H9 (cell line): ENCODE measurements around the gene COL11A1. TPM values are rescaled to one million over a fixed set of nuclear protein-coding genes. Genes with fewer than 3 reads are reported as not detected.

Source experiments
- DNase-seq: peaks from one replicate; pipeline ENCODE4 v3.0.0-alpha.2; 2017
- H2AFZ ChIP-seq: one replicate; pipeline ENCODE4 v1.6.1; 2013; ENCODE audit warnings: mild to moderate bottlenecking, low read length, control low read depth, moderate library complexity
- H2AK5ac ChIP-seq: 2 replicates; pipeline ENCODE4 v1.6.1; 2013; ENCODE audit warnings: low read length, control low read depth, mixed read lengths; ENCODE audit not compliant: insufficient read length
- H2BK120ac ChIP-seq: one replicate; pipeline ENCODE4 v1.6.1; 2013; ENCODE audit warnings: low read depth, mild to moderate bottlenecking, low read length, control low read depth, inconsistent platforms; ENCODE audit not compliant: poor library complexity, severe bottlenecking
- H2BK12ac ChIP-seq: 2 replicates; pipeline ENCODE4 v1.6.1; 2013; ENCODE audit warnings: low read length, control low read depth, mixed read lengths, low read depth; ENCODE audit not compliant: insufficient read length
- H2BK15ac ChIP-seq: 2 replicates; pipeline ENCODE4 v1.6.1; 2013; ENCODE audit warnings: low read depth, low read length, control low read depth
- H2BK20ac ChIP-seq: one replicate; pipeline ENCODE4 v1.6.1; 2013; ENCODE audit warnings: low read depth, mild to moderate bottlenecking, low read length, control low read depth, inconsistent platforms; ENCODE audit not compliant: poor library complexity, severe bottlenecking
- H2BK5ac ChIP-seq: 2 replicates; pipeline ENCODE4 v1.6.1; 2013; ENCODE audit warnings: low read length, control low read depth, mixed read lengths; ENCODE audit not compliant: insufficient read length
- H3K14ac ChIP-seq: 2 replicates; pipeline ENCODE4 v1.6.1; 2013; ENCODE audit warnings: low read length, control low read depth; ENCODE audit not compliant: insufficient read depth
- H3K18ac ChIP-seq: 2 replicates; pipeline ENCODE4 v1.6.1; 2013; ENCODE audit warnings: low read depth, mild to moderate bottlenecking, mixed read lengths, low read length, control low read depth; ENCODE audit not compliant: insufficient read length
- H3K23ac ChIP-seq: 2 replicates; pipeline ENCODE4 v1.6.1; 2013; ENCODE audit warnings: low read length, control low read depth, mixed read lengths, low read depth; ENCODE audit not compliant: insufficient read length
- H3K23me2 ChIP-seq: 2 replicates; pipeline ENCODE4 v1.6.1; 2013; ENCODE audit warnings: low read depth, mild to moderate bottlenecking, mixed read lengths, low read length, control low read depth; ENCODE audit not compliant: insufficient read length, poor library complexity, severe bottlenecking
- H3K27ac ChIP-seq: 2 replicates; pipeline ENCODE4 v1.5.1; 2013; ENCODE audit warnings: low read length, control low read depth, mixed read lengths, low read depth; ENCODE audit not compliant: insufficient read length
- H3K27me3 ChIP-seq: 2 replicates; pipeline ENCODE4 v1.6.1; 2013; ENCODE audit warnings: low read length, control low read depth, inconsistent platforms; ENCODE audit not compliant: insufficient read depth
- H3K4ac ChIP-seq: 2 replicates; pipeline ENCODE4 v1.6.1; 2013; ENCODE audit warnings: low read depth, mild to moderate bottlenecking, control low read depth, inconsistent platforms, low read length, moderate library complexity
- H3K4me1 ChIP-seq: 2 replicates; pipeline ENCODE4 v1.6.1; 2013; ENCODE audit warnings: low read length, control low read depth, inconsistent platforms; ENCODE audit not compliant: insufficient read depth
- H3K4me2 ChIP-seq: 2 replicates; pipeline ENCODE4 v1.6.1; 2013; ENCODE audit warnings: low read length, control low read depth, mixed read lengths; ENCODE audit not compliant: insufficient read length, insufficient read depth
- H3K56ac ChIP-seq: 2 replicates; pipeline ENCODE4 v1.6.1; 2013; ENCODE audit warnings: low read depth, mild to moderate bottlenecking, mixed read lengths, low read length, control low read depth; ENCODE audit not compliant: insufficient read length
- H3K79me1 ChIP-seq: 2 replicates; pipeline ENCODE4 v1.6.1; 2013; ENCODE audit warnings: low read depth, mild to moderate bottlenecking, moderate library complexity, low read length, control low read depth, inconsistent platforms; ENCODE audit not compliant: insufficient read depth, poor library complexity, severe bottlenecking
- H3K79me2 ChIP-seq: 2 replicates; pipeline ENCODE4 v1.6.1; 2013; ENCODE audit warnings: low read length, control low read depth, inconsistent platforms; ENCODE audit not compliant: insufficient read depth
- H3K9ac ChIP-seq: 2 replicates; pipeline ENCODE4 v1.6.1; 2013; ENCODE audit warnings: low read length, control low read depth, mixed read lengths; ENCODE audit not compliant: insufficient read length; ENCODE audit errors: extremely low read depth
- H3K9me3 ChIP-seq: one replicate; pipeline ENCODE4 v1.6.1; 2013; ENCODE audit warnings: low read depth, low read length, inconsistent platforms; ENCODE audit not compliant: control insufficient read depth
- H3T11ph ChIP-seq: one replicate; pipeline ENCODE4 v1.6.1; 2013; ENCODE audit warnings: mild to moderate bottlenecking, low read length, control low read depth, inconsistent platforms
- H4K20me1 ChIP-seq: one replicate; pipeline ENCODE4 v1.6.1; 2013; ENCODE audit not compliant: control insufficient read depth, insufficient read length, insufficient read depth
- H4K5ac ChIP-seq: 2 replicates; pipeline ENCODE4 v1.6.1; 2013; ENCODE audit warnings: low read depth, mild to moderate bottlenecking, mixed read lengths, low read length, control low read depth; ENCODE audit not compliant: insufficient read length
- H4K8ac ChIP-seq: replicated peaks from 2 replicates; pipeline ENCODE4 v1.6.1; 2013; ENCODE audit warnings: low read length, control low read depth, mixed read lengths, low read depth; ENCODE audit not compliant: insufficient read length
- H4K91ac ChIP-seq: 2 replicates; pipeline ENCODE4 v1.6.1; 2013; ENCODE audit warnings: low read depth, mild to moderate bottlenecking, moderate library complexity, mixed read lengths, low read length, control low read depth; ENCODE audit not compliant: insufficient read length
- H3K27ac Mint-ChIP-seq, 3 experiments: 2 replicates in 2 of 3; 3 replicates in 1 of 3; pipeline ENCODE4 v1.8.0; 2020 to 2021; ENCODE audit warnings: mixed read lengths in 3 of 3, mild to moderate bottlenecking in 1 of 3, moderate library complexity in 1 of 3
- H3K27me3 Mint-ChIP-seq: 2 replicates; pipeline ENCODE4 v1.8.0; 2021; ENCODE audit warnings: low read depth, mild to moderate bottlenecking, moderate library complexity, mixed read lengths
- H3K36me3 Mint-ChIP-seq, 3 experiments: 2 replicates in 2 of 3; 3 replicates in 1 of 3; pipeline ENCODE4 v1.8.0; 2020 to 2021; ENCODE audit warnings: low read depth in 3 of 3, mixed read lengths in 3 of 3; ENCODE audit not compliant: insufficient read depth in 1 of 3
- H3K4me1 Mint-ChIP-seq, 2 experiments: 2 replicates each; pipeline ENCODE4 v1.8.0; 2020; ENCODE audit warnings: mixed read lengths in 2 of 2
- H3K4me3 Mint-ChIP-seq, 2 experiments: 2 replicates in 1 of 2; 3 replicates in 1 of 2; pipeline ENCODE4 v1.8.0; 2020 to 2021; ENCODE audit warnings: mild to moderate bottlenecking in 2 of 2, mixed read lengths in 2 of 2, moderate library complexity in 1 of 2
- H3K9me3 Mint-ChIP-seq, 2 experiments: 2 replicates in 1 of 2; 3 replicates in 1 of 2; pipeline ENCODE4 v1.8.0; 2020; ENCODE audit warnings: mild to moderate bottlenecking in 2 of 2, mixed read lengths in 2 of 2, moderate library complexity in 1 of 2
- WGBS: extraction: QIAGEN DNeasy Blood & Tissue Kit; methylation state at CpG from one replicate; pipeline ENCODE4 v1.1.7; 2013; ENCODE audit warnings: missing lambda C conversion rate, low lambda C conversion rate, mixed read lengths; ENCODE audit not compliant: insufficient read length; ENCODE audit errors: extremely low coverage; 5-methylcytosine and 5-hydroxymethylcytosine counted together
- total RNA-seq: library from RNA; stranded (reverse); gene quantifications from 2 replicates; pipeline ENCODE4 v1.2.1, GENCODE V29; 2021
- TF ChIP-seq, protein P1 (sequence below): fragments of 200-600 bp; sonication (generic); conservative IDR thresholded peaks from 3 replicates; pipeline ENCODE4 v1.8.0; 2021; ENCODE audit warnings: antibody characterized with exemption, mild to moderate bottlenecking

Gene COL11A1
- total RNA-seq, 1 experiment from 2014 or later = 7.5 TPM

DNA sequence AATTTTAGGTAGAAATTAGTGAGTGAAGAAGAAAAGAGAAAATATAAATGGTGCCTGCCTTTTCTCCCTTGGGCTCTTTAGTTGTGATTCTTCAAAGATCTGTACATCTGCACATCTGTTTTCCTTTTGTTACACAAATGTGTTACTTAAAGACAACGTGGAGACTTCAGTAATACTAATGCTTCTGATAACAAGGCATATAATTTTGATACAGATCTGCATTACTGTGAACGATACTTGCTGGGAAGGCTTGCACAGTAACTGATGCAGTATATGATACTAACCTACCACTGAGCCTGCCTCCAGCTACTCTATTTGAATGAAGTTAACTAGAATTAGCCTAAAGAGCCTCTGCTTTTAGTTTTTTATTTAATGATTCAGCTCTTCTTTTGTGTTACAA lies 244.6 kb downstream of the COL11A1 start:
- Mint-ChIP-seq H3K36me3 (peaks cover 2 to 25% (median 3%) of the 10 kb centered on the region in 3 experiments; a peak in 6 of 7 replicates), H3K4me1 (peaks cover 19 to 23% of the 10 kb centered on the region in 2 experiments)

More for the DNA sequence above, 244.6 kb downstream of the COL11A1 start:
- Histone ChIP-seq H3K27ac (no peak overlapping the region), H4K20me1 (no peaks in the 10 kb centered on the region), H3K79me1 (no peaks in the 10 kb centered on the region), H3K27me3 (no peaks in the 10 kb centered on the region), H3K4ac (no peak overlapping the region), H3K23ac (no peak overlapping the region), H2BK20ac (no peak overlapping the region), H3K9ac (no peak overlapping the region), H2BK5ac (no peak overlapping the region), H3K4me2 (no peak overlapping the region), H2AK5ac (no peak overlapping the region), H2BK120ac (no peak overlapping the region), H3K18ac (no peak overlapping the region), H4K91ac (no peak overlapping the region), H3K4me1 (no peaks in the 10 kb centered on the region; the same call in 1 of the 2 replicates), H3T11ph (no peak overlapping the region), H3K79me2 (no peaks in the 10 kb centered on the region), H4K5ac (no peak overlapping the region), H3K56ac (no peak overlapping the region), H2AFZ (no peak overlapping the region), H3K14ac (no peak overlapping the region), H4K8ac (no peak overlapping the region), H2BK15ac (no peak overlapping the region), H2BK12ac (no peak overlapping the region), H3K9me3 (no peaks in the 10 kb centered on the region), H3K23me2 (no peaks in the 10 kb centered on the region)
- TF ChIP-seq, protein P1, sequence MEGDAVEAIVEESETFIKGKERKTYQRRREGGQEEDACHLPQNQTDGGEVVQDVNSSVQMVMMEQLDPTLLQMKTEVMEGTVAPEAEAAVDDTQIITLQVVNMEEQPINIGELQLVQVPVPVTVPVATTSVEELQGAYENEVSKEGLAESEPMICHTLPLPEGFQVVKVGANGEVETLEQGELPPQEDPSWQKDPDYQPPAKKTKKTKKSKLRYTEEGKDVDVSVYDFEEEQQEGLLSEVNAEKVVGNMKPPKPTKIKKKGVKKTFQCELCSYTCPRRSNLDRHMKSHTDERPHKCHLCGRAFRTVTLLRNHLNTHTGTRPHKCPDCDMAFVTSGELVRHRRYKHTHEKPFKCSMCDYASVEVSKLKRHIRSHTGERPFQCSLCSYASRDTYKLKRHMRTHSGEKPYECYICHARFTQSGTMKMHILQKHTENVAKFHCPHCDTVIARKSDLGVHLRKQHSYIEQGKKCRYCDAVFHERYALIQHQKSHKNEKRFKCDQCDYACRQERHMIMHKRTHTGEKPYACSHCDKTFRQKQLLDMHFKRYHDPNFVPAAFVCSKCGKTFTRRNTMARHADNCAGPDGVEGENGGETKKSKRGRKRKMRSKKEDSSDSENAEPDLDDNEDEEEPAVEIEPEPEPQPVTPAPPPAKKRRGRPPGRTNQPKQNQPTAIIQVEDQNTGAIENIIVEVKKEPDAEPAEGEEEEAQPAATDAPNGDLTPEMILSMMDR = no peak
- Mint-ChIP-seq H3K27ac (peak overlapping the region in 1 of 3 experiments; percentile 60; a peak in 3 of 7 replicates), H3K9me3 (peaks cover 13 to 18% of the 10 kb centered on the region in 2 experiments), H3K4me3 (peak overlapping the region in 1 of 2 experiments; percentile 31; a peak in 2 of 5 replicates), H3K27me3 (no peaks in the 10 kb centered on the region)
- WGBS = no CpG with 5 or more reads among the region's 2 CpGs
- no peak for DNase-seq
